ENCODE results near the gene SOX8.
"Not testable (repeated sequence)": the region's sequence is repeated elsewhere in the genome, so short reads cannot be mapped to it uniquely, and the experiment has no call there.

Gene SOX8

DNA sequence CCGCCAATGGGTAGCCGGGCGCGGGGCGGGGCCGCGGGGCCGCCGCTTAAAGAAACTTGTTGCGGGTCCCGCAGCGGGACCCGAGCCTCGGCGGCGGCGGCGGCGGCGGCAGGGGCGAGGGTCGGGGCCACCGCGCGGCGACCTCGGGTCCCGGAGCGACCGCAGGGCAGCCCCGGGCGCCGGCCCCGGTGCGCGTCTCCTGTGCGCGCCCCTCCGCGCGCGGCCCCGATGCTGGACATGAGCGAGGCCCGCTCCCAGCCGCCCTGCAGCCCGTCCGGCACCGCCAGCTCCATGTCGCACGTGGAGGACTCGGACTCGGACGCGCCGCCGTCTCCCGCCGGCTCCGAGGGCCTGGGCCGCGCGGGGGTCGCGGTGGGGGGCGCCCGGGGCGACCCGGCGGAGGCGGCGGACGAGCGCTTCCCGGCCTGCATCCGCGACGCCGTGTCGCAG, at the start of gene SOX8:
Gene SOX8 (plus strand): TSS at position 76 of the 450 bp plus-strand sequence. CDS start 153 bp downstream, at position 229.
- no peak for DNase-seq

DNA sequence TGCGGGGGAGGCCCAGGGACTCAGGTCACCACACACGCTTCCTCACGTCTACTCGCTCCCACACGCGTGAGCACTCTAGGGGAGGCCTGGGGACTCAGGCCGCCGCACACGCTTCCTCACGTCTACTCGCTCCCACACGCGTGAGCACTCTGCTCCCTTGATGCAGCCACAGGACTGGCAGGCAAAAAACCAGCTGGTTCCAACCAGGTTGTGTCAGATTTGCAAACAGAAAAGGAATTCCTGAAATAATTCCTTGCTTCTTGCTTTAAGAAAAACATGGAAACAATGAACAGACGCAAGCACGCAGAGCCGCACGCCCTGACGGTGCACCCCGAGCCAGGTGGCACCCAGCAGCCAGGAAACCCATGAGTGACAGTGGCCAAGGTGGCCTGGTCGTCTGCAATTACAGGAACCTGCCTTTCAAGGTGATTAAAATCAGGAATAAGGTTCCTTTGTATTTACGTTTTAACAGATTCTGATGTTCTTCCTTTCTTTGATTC, 48.7 kb upstream of the SOX8 start:
- DNase-seq: no peak

DNA sequence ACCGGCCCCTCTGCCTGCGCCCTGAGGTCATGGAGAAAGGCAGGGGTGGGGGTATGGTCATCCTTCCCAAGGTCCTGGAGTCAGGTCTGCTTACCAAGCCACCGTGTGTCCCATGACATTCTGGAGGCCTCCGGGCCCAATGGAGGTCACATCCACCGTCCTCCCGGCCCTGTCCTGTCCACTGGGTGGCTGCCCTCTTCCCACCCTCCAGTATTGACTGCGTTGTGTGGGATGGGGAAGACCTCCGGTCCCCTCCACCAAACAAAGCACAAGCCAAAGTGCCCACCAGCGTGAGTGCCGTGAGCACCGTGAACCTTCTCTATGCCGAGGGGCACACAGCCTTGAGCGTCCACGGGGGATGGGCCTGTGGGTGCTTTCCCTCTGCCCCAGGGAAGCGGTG, 48.0 kb upstream of the SOX8 start:
- no peak for DNase-seq

DNA sequence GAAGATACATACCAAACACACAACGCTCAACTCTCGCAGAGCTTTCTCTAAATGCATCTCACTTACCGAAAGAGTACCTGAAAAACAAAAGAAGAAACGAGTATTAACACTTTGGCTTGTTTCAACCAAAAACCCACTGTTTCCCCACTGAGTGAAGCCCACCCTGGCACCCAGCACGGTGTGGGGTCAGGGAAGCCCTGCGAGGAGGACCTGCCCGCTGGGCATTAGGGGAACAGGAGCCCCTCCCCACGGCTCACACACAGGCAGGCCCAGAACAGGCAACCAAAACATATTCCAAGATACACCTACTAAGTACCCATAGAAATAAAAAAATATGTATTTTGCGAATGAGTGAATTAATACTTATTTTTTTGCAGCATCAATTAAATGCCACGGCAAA, 47.4 kb upstream of the SOX8 start:
- no peak for DNase-seq

DNA sequence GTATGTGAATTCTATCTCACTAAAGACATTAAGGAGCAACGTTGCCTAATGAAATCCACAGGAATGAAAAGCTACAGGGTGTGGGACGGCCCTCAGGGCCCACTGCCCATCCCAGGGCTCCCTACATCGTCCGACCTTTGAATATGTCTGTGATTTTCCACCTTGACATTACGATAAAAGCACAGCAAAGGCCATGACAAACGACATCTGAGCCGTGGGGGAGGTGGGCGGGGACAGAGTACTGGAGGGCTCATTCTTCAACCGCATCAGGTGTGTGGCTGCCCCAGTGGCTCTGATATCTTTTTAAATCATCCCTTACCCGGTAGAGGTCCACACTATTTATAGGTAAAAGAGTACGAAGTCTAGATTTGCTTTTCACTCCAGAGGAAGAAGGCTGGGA, 45.9 kb upstream of the SOX8 start:
- DNase-seq: no peak

DNA sequence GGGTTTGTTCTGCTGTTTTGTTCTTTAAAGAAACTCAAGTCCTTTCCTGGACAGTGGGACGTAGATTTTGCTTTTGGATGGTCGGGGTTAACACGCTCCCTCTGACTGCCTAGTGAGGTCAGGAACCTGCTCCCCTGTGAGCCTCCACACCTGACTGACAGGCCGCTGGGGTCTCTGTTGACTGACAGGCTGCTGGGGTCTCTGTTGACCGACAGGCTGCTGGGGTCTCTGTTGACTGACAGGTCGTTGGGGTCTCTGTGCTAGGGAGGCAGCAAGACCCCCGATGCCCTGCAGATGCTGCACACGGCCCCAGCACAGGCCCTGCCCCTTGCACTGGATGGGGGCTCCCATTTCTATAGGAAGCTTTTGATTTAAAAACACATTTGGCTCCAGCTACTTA, 44.3 kb upstream of the SOX8 start:
- DNase-seq: no peak

DNA sequence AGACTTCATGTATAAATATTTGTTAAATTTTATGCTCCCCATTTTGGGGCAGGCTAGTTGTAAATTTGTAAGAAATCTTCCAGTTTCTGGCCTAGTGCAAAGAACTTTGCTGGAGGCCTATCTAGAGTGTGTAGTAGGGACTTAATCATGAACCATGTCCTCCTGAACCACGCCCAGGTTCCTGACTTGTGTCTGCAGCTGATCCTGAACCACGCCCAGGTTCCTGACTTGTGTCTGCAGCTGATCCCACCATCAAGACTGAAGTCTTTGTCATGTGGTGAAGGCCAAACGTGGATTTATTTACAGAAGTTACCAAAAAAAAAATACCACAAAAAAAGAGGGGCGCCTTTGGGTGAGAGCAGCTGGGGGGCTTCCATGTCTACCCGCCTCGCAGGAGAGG, 43.8 kb upstream of the SOX8 start:
- no peak for DNase-seq

DNA sequence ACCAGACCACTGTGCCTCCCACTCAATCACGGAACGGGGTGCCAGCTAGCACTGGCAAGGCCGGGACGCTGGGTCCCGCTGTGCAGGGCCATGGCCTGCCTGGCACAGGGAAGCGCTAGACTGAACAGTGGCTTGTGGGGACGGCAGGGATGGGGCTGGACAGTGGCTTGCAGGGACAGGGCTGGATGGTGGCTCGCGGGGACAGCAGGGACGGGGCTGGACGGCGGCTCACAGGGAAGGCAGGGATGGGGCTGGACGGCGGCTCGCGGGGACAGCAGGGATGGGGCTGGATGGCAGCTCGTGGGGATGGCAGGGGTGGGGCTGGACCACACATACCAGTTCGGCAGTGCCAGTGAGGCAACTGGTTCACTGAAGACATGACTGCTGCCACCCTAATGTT, 43.4 kb upstream of the SOX8 start:
- DNase-seq: no peak

DNA sequence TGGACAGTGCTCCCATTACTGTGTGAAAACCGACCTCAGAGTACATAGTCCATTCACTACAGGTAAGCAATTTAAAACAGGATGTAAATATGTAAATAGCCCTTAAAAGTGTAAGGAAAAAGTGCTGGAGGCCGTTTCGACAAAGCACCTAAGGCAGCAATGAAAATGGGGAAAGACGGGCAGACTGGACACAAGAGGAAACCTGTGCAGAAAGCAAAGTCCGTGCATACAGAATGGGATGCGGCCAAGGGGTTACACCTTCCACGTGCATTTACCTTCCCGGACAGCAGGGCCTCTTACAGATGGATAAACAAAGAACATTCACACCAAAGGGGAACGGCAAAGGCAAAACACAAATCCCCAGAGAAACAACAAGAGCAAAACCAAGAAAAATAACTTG, 42.8 kb upstream of the SOX8 start:
- DNase-seq: no peak

DNA sequence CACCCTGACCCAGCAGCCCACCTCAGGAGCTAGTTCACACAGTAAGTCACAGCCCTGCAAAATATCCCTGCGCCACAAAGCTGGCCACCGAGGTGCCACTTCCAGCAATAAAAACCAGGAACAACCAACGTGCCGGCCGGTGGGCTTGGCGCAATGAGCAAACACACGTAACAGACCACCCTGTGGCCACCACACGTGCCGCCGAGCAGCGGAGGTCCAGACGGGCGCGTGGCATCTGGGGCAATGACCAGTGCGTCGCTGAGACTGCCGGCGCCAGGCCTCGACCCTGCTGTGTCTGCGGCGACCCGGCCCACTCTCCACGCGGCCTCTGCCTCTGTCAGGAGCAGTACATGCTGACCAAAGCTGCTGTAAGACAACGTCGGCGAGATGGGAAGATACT, 42.3 kb upstream of the SOX8 start:
- no peak for DNase-seq

DNA sequence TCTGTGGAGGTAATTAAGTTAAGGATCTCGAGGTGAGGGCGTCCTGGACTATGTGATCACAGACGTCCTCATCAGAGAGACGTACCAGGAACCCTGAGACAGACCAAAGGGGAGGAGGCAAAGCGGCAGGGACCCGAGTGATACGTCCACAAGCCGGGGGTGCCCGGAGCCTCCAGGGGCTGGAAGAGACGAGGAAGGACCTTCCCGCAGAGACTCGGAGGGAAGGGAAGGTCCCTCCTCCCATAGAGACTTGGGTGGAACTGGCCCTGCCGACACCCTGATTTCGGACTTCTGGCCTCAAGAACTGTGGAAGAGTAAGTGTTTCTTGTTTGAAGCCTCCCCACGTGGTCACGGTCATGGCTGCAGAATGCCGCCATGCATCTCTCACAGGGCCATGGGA, 41.6 kb upstream of the SOX8 start:
- no peak for DNase-seq

DNA sequence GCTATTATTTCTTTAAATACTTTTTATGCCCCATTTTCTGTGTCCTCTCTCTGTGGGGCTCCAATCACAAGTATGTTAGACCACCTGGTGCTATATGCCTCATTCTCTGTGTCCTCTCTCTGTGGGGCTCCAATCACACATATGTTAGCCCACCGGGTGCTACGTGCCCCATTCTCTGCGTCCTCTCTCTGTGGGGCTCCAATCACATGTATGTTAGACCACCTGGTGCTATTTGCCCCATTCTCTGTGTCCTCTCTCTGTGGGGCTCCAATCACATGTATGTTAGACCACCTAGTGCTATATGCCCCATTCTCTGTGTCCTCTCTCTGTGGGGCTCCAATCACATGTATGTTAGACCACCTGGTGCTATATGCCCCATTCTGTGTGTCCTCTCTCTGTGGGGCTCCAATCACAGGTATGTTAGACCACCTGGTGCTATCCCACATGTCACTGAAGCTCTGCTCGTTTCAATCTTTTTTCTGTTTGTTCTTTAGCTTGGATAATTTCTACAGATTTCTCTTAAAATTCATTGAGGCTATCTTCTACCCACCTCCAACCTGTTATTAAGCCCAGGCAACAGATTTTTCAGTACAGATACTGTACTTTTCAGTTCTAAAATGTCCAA, 39.0 kb upstream of the SOX8 start:
- no peak for DNase-seq

DNA sequence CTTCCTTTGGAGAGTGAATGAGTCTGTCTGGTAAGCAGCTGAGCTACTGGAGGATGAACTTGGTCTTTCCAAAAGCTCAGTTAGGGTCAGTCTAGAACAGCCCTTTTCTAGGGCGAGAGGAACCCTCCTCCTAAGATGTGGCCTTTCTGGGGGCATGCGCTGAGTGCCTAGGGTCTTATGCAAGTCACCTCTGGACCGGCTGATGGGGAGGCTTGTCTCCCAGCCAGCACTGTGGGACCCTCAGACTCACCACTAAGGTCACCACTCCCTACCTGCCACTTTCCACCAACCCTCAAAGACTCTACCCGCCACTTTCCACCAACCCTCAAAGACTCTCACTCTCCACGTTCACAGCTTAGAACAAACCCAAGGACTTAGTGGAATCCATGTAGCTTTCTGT, 37.6 kb upstream of the SOX8 start:
- no peak for DNase-seq

DNA sequence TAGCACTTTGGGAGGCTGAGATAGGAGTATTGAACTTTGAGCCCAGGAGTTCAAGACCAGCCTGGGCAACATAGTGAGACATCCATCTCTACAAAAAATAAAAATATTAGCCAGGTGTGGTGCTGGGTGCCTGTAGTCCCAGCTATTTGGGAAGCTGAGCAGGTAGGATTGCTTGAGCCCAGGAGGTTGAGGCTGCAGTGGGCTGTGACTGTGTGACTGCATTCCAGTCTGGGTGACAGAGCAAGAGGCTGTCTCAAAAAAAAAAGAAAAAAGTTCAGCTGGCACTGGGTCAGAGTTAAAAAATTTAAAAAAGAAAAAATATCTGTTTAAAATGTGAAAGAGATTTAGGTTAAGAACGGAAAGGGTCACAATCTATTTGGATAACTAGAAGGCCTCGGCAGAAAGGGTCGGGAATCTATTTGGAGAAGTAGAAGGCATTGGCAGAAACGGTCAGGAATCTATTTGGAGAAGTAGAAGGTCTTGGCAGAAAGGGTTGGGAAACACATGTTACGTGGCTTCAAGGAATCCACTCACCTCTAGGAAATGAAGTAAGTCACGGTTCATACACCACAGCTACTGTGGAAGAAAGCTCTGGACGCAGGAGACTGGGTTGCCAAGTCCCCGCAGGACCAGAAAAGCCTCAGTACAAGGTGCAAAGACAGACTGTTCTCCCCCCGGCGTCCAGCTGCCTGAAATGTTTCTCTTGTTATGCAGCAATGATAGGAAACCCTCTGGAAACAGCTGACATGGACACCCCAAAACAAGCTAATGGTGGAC, 36.1 kb upstream of the SOX8 start:
- no peak for DNase-seq

DNA sequence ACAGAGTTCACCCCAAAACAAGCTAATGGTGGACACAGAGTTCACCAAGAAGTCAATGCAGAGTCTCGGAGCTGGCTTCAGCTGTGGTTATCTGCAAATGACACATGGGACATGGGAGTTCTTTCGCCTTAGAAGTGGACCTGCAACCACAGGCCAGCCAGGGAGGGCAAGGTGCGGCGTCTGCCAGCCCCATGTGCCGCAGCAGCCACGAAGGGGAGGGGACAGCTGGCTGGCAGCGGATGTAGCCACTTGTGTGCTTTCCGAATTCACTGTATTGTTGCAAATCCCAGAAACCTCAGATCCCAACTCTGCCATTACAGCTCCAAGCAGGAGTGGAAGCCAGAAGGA, 35.5 kb upstream of the SOX8 start:
- no peak for DNase-seq

DNA sequence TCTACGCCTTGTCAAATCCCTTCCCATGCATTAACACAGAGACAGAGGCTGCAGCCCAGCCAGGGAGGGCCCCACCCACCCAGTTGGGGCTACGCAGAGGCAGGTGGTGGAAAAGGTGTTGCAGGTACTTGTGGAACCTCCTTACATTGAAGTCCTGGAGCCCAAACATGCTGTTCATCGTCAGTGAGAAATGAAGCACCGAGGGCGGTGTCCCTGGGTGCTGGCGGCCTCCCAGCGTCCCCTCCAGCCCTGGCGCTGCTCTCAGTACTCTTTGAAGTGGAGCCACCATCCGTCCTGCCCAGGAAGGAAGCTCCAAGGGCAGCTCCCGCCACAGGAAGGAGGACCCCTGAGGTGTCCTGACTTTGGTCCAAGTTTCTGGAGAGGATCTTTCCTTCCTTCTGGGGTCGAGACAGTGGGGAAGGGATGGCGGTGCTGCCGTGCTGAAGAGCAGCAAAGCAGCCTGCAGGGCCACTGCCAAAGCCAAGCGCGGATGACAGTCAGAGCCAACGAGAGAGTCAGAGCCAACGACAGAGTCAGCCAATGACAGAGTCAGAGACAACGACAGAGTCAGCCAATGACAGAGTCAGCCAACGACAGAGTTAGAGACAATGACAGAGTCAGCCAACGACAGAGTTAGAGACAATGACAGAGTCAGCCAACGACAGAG, 34.2 kb upstream of the SOX8 start:
- no peak for DNase-seq

DNA sequence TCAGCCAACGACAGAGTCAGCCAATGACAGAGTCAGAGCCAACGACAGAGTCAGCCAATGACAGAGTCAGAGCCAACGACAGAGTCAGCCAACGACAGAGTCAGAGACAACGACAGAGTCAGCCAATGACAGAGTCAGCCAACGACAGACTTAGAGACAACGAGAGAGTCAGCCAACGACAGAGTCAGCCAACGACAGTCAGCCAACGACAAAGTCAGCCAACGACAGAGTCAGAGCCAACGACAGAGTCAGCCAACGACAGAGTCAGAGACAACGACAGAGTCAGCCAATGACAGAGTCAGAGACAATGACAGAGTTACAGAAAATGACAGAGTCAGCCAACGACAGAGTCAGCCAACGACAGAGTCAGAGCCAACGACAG, 33.7 kb upstream of the SOX8 start:
- DNase-seq: not testable (repeated sequence)

DNA sequence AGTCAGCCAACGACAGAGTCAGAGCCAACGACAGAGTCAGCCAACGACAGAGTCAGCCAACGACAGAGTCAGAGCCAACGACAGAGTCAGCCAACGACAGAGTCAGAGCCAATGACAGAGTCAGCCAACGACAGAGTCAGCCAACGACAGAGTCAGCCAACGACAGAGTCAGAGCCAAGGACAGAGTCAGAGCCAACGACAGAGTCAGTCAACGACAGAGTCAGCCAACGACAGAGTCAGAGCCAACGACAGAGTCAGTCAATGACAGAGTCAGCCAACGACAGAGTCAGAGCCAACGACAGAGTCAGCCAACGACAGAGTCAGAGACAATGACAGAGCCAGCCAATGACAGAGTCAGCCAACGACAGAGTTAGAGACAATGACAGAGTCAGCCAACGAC, 32.8 kb upstream of the SOX8 start:
- not testable (repeated sequence) for DNase-seq

DNA sequence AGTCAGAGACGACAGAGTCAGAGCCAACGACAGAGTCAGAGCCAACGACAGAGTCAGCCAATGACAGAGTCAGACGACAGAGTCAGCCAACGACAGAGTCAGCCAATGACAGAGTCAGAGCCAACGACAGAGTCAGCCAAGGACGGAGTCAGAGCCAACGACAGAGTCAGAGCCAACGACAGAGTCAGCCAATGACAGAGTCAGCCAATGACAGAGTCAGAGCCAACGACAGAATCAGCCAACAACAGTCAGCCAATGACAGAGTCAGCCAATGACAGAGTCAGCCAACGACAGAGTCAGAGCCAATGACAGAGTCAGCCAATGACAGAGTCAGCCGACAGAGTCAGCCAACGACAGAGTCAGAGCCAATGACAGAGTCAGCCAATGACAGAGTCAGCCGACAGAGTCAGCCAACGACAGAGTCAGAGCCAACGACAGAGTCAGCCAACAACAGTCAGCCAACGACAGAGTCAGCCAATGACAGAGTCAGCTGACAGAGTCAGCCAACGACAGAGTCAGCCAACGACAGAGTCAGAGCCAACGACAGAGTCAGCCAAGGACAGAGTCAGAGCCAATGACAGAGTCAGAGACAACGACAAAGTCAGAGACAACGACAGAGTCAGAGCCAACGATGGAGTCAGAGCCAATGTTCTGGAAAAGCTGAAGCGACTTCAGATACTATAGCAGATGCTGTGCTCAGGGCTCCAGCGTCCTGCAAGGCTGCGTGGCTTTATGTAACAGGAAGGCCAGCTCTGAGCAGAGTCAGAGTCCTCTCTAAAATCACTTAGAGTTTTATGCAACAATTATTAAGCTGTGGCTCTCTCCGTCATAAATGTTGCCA, 30.6 kb upstream of the SOX8 start:
- DNase-seq: not testable (repeated sequence)

DNA sequence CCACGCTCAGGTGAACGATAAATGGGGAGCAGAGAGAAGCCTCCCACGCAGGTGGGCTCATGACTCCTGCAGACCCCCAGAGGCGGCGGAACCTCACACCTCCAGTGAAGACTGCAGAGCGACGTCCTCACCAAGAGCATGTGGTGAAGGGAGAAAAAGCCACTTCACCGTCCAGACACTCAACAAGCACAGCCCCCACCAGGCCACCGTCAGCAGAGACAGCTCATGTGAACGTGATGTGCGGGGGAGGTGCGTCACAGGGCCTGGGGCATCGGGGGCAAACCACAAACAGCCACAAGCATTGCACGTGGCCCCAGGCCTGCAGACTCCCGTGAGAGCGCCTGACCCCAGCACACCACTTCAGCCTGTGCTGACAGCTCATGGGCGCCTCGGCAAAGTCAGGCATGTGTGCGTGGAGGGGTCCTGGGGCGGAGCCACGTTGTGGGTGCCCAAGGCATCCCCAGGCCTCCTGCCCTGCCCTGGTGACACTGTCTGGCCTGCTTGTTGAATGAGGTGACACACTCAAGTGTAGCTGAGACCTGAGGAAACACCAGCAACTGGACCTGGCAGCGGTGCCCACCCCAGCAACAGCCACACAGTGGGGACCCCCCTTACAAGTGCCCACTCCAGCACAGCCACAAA, 29.8 kb upstream of the SOX8 start:
- DNase-seq: no peak

DNA sequence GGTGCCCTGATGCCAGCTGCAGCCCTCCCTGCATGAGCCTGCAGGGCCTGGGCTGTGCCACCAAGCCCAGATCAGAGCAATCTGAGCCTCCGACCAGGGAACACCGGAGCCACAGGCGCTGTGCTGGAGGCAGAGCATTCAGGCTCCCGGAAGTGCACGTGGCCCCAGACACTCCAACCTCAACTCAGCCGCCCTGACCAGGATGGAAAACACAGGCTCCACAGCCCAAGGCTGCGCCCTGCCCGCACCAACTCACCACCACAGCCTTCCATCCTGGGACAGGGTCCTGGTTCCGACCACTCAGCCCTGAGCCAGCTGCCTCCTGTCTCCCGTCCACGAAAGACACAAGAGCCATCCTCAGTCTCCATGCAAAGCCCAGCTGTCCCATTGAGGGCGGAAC, 29.2 kb upstream of the SOX8 start:
- DNase-seq: no peak

DNA sequence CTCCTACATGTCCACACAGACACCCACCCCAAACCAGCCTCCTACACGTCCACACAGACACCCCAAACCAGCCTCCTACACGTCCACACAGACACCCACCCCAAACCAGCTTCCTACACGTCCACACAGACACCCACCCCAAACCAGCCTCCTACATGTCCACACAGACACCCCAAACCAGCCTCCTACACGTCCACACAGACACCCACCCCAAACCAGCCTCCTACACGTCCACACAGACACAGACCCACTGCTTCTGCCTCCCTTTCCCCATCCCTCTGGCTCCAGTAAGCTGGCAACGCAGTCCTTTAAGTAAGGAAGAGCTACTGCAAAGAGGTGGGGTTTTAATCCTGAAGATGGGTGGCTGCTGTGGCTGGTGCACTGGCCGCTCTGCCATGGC, 27.8 kb upstream of the SOX8 start:
- DNase-seq: not testable (repeated sequence)

DNA sequence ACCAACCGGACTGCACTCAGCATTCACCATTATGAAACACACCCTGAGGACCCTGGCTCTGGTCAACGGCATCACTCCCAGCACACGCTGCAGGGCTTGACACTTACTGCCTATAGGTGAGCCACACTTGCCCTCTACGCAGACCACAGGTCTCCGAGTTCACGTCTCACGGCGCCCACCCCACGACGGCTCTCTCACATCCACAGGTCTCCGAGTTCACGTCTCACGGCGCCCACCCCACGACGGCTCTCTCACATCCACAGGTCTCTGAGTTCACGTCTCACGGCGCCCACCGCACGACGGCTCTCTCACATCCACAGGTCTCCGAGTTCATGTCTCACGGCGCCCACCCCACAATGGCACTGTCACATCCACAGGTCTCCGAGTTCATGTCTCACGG, 25.8 kb upstream of the SOX8 start:
- not testable (repeated sequence) for DNase-seq

Measured in NCI-H1092 (cell line).